Testis (tissue), 2 donors: ENCODE results near the gene TACC3.

Experiments
- POLR2A ChIP-seq: fragments of 450-650 bp; IDR thresholded peaks from one replicate; pipeline ENCODE4 v1.6.1; 2017; ENCODE audit warnings: antibody characterized with exemption, mild to moderate bottlenecking, moderate library complexity
- TF ChIP-seq, protein P1 (sequence below), 3 experiments: fragments of 450-650 bp in 2 of 3; fragments of 200-600 bp in 1 of 3; sonication (generic) in 1 of 3; IDR thresholded peaks; one replicate each; pipeline ENCODE4 v1.5.1; 2016 to 2019; ENCODE audit warnings: antibody characterized with exemption in 3 of 3, mild to moderate bottlenecking in 2 of 3, moderate library complexity in 1 of 3

DNA sequence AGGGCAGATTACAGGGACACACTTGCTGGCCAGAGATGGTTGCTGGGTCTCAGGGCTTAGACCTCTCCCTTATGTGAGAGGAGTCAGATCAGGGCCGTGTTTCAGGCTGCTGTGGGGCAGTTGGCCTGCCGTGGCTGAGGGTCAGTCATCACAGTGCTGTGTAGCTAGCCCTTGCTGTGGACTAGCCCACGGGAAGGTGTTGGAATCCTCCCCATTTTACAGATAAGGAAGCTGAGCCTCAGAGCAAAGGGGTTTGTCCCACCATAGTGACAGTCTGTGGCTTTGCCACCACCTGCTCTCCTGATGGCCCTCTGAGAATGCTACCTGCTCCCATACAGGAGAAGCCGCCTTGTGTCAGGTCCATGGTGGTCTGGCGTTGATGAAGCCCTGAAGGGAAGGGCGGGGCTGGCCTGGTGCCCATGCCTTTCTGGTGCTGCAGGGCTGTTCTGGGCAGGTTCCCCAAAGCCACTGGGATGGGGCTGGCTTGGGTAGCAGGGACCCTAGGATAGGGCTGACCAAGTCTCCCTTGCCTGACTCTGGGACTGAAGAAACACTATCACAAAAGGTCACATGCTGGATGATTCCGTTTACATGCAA is 34.8 kb upstream of the TACC3 start:
- TF ChIP-seq, protein P1, sequence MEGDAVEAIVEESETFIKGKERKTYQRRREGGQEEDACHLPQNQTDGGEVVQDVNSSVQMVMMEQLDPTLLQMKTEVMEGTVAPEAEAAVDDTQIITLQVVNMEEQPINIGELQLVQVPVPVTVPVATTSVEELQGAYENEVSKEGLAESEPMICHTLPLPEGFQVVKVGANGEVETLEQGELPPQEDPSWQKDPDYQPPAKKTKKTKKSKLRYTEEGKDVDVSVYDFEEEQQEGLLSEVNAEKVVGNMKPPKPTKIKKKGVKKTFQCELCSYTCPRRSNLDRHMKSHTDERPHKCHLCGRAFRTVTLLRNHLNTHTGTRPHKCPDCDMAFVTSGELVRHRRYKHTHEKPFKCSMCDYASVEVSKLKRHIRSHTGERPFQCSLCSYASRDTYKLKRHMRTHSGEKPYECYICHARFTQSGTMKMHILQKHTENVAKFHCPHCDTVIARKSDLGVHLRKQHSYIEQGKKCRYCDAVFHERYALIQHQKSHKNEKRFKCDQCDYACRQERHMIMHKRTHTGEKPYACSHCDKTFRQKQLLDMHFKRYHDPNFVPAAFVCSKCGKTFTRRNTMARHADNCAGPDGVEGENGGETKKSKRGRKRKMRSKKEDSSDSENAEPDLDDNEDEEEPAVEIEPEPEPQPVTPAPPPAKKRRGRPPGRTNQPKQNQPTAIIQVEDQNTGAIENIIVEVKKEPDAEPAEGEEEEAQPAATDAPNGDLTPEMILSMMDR (IDR thresholded peaks at IDR 0.05): no peak
- TF ChIP-seq POLR2A: no peak
